Activated T-helper 17 cell treated with anti-CD3 and anti-CD28 coated beads, Interleukin-2, amount 50 U/mL, for 72 hours (primary cell): ENCODE data around the gene COX5A. TPM values are rescaled to one million over a fixed set of nuclear protein-coding genes. Genes with fewer than 3 reads are reported as not detected.

Experiments
- ATAC-seq: fragments of 150-1000 bp; cut with Tn5 transposase; replicated peaks from 2 replicates; pipeline ENCODE4 v1.10.0; 2021; ENCODE audit warnings: mild to moderate bottlenecking, moderate library complexity
- H3K27ac Mint-ChIP-seq: one replicate; pipeline ENCODE4 v1.8.0; 2022; ENCODE audit warnings: mixed read lengths
- H3K27me3 Mint-ChIP-seq: one replicate; pipeline ENCODE4 v1.8.0; 2022; ENCODE audit warnings: mixed read lengths
- H3K36me3 Mint-ChIP-seq: one replicate; pipeline ENCODE4 v1.8.0; 2022; ENCODE audit warnings: low read depth, mild to moderate bottlenecking, mixed read lengths
- H3K4me1 Mint-ChIP-seq: one replicate; pipeline ENCODE4 v1.8.0; 2022; ENCODE audit warnings: mixed read lengths
- H3K4me3 Mint-ChIP-seq: one replicate; pipeline ENCODE4 v1.8.0; 2022; ENCODE audit warnings: mild to moderate bottlenecking, mixed read lengths
- H3K9me3 Mint-ChIP-seq: one replicate; pipeline ENCODE4 v1.8.0; 2022; ENCODE audit warnings: mixed read lengths
- total RNA-seq, 2 donors: library from RNA; stranded (reverse); gene quantifications; one replicate each; pipeline ENCODE4 v1.2.3, GENCODE V29; 2022

Gene COX5A
- total RNA-seq, 2 donors from 2014 or later = 242 to 337 TPM

- no peak overlapping the region for H3K4me3 Mint-ChIP-seq
- no peak for ATAC-seq
- H3K27me3 Mint-ChIP-seq = no peaks in the 10 kb centered on the region
- H3K36me3 Mint-ChIP-seq = no peaks in the 10 kb centered on the region
- peaks cover 7% of the 10 kb centered on the region for H3K4me1 Mint-ChIP-seq
- no peak overlapping the region for H3K27ac Mint-ChIP-seq
- no peaks in the 10 kb centered on the region for H3K9me3 Mint-ChIP-seq
Observed at GRCh38 chr15:74884428-74885223, 53.2 kb downstream of the COX5A start.

DNA sequence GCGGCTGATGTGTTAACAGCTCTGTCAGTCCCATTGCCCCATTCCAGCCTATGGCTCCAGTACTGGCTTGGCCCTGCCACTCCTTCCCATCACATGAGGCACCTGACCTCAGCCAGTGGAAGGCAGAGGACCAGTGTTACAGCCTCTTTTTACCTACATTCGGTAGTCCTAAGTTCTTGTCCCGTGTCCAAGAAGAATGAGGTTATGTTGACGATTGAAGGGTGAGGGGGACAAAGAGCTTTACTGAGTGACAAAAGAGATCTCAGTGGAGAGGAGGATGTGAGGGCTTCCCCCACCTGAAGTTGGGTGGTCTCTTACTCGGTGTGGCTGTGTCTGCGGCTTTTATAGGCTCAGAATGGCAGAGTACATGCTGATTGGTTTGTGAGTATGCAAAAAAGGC is 55.3 kb downstream of the COX5A start:
- ATAC-seq = no peak
- H3K27me3 Mint-ChIP-seq = no peaks in the 10 kb centered on the region
- H3K4me1 Mint-ChIP-seq = no peaks in the 10 kb centered on the region

DNA sequence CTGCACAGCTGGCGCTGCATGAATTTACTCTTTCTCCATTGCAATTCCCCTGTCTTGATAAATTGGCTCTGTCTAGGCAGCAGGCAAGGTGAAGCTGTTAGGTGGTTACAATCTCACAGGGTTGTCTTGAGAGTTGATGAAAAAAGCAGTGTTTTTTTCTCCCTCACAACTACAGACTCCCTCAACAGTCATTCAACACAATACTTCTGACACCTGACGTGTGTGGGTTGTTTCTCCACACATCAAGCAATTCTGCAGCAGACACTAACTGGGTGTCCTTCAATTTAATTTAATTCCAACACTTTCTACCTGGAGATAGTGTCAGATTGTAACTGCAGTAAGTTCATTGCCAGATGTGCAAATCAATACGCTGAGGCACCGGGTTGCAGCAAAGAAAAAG is 59.6 kb downstream of the COX5A start:
- H3K27me3 Mint-ChIP-seq = no peaks in the 10 kb centered on the region
- ATAC-seq = no peak
- peaks cover 4% of the 10 kb centered on the region for H3K4me1 Mint-ChIP-seq
- H3K36me3 Mint-ChIP-seq = no peaks in the 10 kb centered on the region
- H3K9me3 Mint-ChIP-seq = no peaks in the 10 kb centered on the region
- no peak overlapping the region for H3K4me3 Mint-ChIP-seq
- H3K27ac Mint-ChIP-seq = no peak overlapping the region

More for the DNA sequence above, 55.3 kb downstream of the COX5A start:
- no peak overlapping the region for H3K4me3 Mint-ChIP-seq
- no peaks in the 10 kb centered on the region for H3K9me3 Mint-ChIP-seq
- H3K36me3 Mint-ChIP-seq = no peaks in the 10 kb centered on the region
- H3K27ac Mint-ChIP-seq = no peak overlapping the region

DNA sequence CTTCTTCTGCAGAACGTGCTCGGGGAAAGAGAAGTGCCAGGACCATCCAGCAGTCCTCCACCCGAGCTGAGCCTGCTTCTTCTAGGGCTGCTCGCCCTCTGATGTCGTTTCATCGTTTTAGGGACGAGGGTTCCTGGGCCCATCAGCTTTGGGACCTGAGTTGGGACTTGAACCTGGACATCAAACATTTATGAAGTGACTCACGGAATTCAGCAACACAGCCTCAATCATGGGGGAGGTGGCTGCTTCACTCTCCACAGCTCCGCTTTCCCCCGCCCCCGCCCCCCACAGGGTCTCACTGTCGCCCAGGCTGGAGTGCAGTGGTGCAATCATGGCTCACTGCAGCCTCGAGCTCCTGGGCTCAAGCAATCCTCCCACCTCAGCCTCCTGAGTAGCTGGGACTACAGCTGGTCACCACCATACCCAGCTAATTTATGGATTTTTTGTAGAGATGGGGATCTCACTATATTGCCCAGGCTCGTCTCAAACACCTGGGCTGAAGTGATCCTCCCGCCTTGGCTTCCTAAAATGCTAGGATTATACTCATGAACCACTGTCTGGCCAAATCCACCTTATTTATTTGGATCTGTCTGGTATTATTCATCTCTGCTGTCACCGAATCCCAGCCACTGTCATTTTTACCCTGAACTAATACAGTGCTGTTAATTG is 64.0 kb downstream of the COX5A start:
- H3K9me3 Mint-ChIP-seq = no peaks in the 10 kb centered on the region
- no peaks in the 10 kb centered on the region for H3K27me3 Mint-ChIP-seq
- H3K36me3 Mint-ChIP-seq = peaks cover 25% of the 10 kb centered on the region
- ATAC-seq = no peak
- H3K4me3 Mint-ChIP-seq = peak overlapping the region; percentile 97
- peaks cover 30% of the 10 kb centered on the region for H3K4me1 Mint-ChIP-seq
- peak overlapping the region; percentile 93 for H3K27ac Mint-ChIP-seq

GRCh38 chr15:74873036-74873755 is 64.7 kb downstream of the COX5A start, which contains the start of gene SCAMP2:
SCAMP2 (minus strand) TSS chr15:74873365; CDS start chr15:74873255, 110 bp downstream.
- peaks cover 32% of the 10 kb centered on the region for H3K36me3 Mint-ChIP-seq
- no peaks in the 10 kb centered on the region for H3K27me3 Mint-ChIP-seq
- peak within 1 kb of the TSS; percentile 93 for H3K27ac Mint-ChIP-seq
- no peaks in the 10 kb centered on the region for H3K9me3 Mint-ChIP-seq
- H3K4me1 Mint-ChIP-seq = peaks cover 32% of the 10 kb centered on the region
- peak within 1 kb of the TSS; percentile 97 for H3K4me3 Mint-ChIP-seq
- ATAC-seq = peak; percentile 87

DNA sequence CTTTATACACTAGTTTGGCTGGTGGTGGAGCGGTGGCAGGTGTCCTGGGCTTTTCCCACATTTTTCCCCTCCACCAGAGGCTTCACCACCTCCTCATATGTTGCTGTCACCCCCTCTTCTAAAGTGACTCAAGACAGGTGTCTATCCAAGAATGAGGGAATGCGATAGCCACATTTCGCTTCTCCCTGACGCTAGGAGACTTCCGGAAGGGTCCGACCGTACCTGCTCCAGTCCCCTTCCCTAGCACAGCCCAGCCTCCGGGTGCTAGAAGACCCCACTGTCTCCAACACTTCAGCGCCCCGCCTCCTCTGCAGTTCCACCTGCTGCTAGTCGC is 65.2 kb downstream of the COX5A start:
- no peaks in the 10 kb centered on the region for H3K27me3 Mint-ChIP-seq
- H3K4me3 Mint-ChIP-seq = peak overlapping the region; percentile 97
- peaks cover 38% of the 10 kb centered on the region for H3K36me3 Mint-ChIP-seq
- peak overlapping the region; percentile 93 for H3K27ac Mint-ChIP-seq
- ATAC-seq = no peak
- H3K4me1 Mint-ChIP-seq = peaks cover 38% of the 10 kb centered on the region
- H3K9me3 Mint-ChIP-seq = no peaks in the 10 kb centered on the region

- peak overlapping the region; percentile 97 for H3K4me3 Mint-ChIP-seq
- H3K27me3 Mint-ChIP-seq = no peaks in the 10 kb centered on the region
- H3K36me3 Mint-ChIP-seq = peaks cover 57% of the 10 kb centered on the region
- peak overlapping the region; percentile 86 for H3K27ac Mint-ChIP-seq
- no peaks in the 10 kb centered on the region for H3K9me3 Mint-ChIP-seq
- ATAC-seq = no peak
- peaks cover 52% of the 10 kb centered on the region for H3K4me1 Mint-ChIP-seq
Observed at GRCh38 chr15:74870436-74871215, 67.2 kb downstream of the COX5A start.

Other genes starting within 250 kb of the COX5A start
- gene EDC3, start 242.0 kb downstream of the COX5A start, total RNA-seq = 10 to 100 TPM; 47.9 to 56.0 TPM
- gene CYP1A1, start 212.5 kb downstream of the COX5A start, total RNA-seq = 10 to 100 TPM in 1 of 2 donors, 1 to 10 TPM in 1; 3.3 to 11.4 TPM
- not detected for gene CYP1A2, start 189.2 kb downstream of the COX5A start, total RNA-seq
- gene CSK, start 156.0 kb downstream of the COX5A start, total RNA-seq = 100 to 1,000 TPM; 176 to 316 TPM
- gene LMAN1L, start 125.2 kb downstream of the COX5A start, total RNA-seq = 1 to 10 TPM in 1 of 2 donors, under 1 TPM in 1; 0.82 to 1.6 TPM
- gene CPLX3, start 111.4 kb downstream of the COX5A start, total RNA-seq = under 1 TPM; 0.15 to 0.19 TPM
- gene ULK3, start 94.9 kb downstream of the COX5A start, total RNA-seq = 10 to 100 TPM; 44.1 to 46.7 TPM
- 100 to 1,000 TPM in 1 of 2 donors, 10 to 100 TPM in 1; 87.1 to 111 TPM for gene SCAMP2, start 64.7 kb downstream of the COX5A start, total RNA-seq
- 10 to 100 TPM; 51.8 to 98.5 TPM for gene MPI, start 48.0 kb downstream of the COX5A start, total RNA-seq
- gene FAM219B, start 31.2 kb downstream of the COX5A start, total RNA-seq = 10 to 100 TPM; 65.6 to 98.3 TPM
- 1 to 10 TPM; 2.4 to 9.6 TPM for gene RPP25, start 18.7 kb upstream of the COX5A start, total RNA-seq
- gene SCAMP5, start 57.5 kb upstream of the COX5A start, total RNA-seq = 1 to 10 TPM; 5.1 to 5.3 TPM
- 10 to 100 TPM; 24.2 to 27.5 TPM for gene PPCDC, start 85.5 kb upstream of the COX5A start, total RNA-seq